DMS53 treated with DMSO at 0.1 percent for 48 hours (cell line): ENCODE measurements around the gene SLAMF9.

Experiments used
- DNase-seq: peaks from one replicate; lab custom pipeline; 2025; ENCODE audit not compliant: unreplicated experiment; lab: John Stamatoyannopoulos, UW

SLAMF9 gene

GRCh38 chr1:159953536-159954515, at the start of gene SLAMF9:
Gene SLAMF9 (minus strand): TSS chr1:159954237. CDS start chr1:159954137, 100 bp downstream.
- DNase-seq = no peak

DNA sequence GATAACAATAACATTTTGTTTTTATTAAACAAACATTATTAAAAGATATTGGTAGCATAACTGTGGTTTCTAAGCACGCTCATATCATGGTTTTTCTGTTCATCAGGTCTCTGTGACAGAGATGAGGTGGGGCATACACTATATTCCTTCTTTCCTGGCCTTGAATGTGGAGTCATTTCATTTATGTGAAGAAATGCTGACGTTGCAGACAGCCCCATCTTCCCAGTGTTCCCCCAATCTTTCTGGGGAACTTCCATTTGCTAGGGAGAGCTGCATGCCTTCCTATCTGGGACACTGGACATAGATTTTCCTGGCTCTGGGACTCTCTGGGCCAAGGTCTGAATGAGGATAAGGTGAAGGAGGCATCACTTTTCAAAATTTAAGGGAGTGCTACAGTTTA, 47.4 kb upstream of the SLAMF9 start:
- no peak for DNase-seq

DNA sequence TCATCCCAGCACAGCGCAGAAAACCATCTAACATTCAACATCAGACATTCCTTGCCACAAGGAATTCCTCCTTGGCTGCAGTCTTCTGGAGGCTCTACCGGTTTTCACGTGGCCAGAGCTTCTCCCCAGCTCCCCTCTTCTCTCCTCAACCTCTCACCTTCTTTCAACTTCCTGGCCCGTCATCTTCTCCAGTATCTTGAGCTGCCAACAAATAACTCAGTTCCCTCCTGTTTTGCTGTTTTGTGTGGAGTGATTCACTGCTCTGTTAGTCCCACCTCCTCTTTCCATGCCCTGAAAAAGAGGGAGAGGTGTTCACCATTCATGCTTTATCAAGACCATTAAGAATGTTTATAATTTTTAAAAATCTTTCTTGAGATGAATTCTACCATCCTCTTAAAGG, 45.2 kb upstream of the SLAMF9 start:
- no peak for DNase-seq

- DNase-seq = no peak
These were observed 42.6 kb upstream of the SLAMF9 start for GRCh38 chr1:159996653-159997052.

GRCh38 chr1:159994896-159995295, 40.9 kb upstream of the SLAMF9 start:
- no peak for DNase-seq

- DNase-seq = no peak
These were observed 39.9 kb upstream of the SLAMF9 start for GRCh38 chr1:159993911-159994310.

DNA sequence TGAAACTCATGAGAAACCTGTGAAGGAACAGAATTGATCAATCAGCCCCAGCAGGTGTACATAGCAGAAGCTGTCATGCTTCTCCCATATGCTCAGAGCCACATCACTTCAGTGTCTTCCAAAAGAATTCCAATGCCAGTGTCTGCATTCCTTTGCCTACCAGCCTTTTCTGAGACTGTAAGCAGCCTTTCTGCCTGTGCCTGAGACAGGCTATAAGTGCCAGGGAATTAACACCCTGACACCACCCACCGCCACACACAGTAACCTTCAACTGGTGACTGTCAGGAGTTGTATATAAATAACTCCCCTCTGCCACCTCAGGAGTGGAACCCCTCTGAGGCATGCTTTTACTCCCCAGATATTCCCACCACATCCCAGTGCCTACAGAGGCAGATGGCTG, 38.1 kb upstream of the SLAMF9 start:
- DNase-seq = no peak

DNA sequence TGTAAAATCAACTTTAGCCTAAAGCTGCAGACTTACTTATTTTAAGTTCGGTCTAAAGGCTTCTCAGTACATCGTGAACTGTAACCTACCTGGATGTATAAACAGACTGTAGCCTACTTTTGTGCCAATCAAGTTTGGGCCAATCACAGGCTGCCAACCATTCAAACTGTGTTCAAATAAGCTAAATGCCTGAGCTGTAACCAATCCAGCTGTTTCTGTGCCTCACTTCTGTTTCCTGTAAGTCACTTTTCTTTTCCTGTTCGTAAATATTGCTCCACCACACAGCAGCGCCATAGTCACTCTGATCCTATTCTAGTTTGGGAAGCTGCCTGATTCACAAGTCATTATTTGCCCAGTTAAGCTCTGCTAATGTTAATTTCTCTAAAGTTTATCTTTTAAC, 37.5 kb upstream of the SLAMF9 start:
- DNase-seq = no peak

DNA sequence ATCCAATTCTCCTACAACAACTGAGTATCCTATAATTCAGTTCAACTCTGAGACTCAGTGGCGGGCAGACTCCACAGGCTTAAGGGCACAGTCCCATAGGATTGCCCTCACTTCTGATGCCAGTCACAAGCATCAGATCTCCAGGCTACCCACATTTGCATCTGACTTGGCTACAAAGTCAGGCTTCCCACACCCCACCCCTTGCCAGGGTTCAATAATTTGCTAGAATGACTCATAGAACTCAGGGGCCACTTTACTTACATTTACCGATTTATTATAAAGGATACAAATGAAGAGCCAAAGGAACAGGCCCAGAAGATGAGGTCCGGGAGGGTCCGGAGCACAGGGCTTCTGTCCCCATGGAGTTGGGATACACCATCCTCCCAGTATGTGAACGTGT, 36.0 kb upstream of the SLAMF9 start:
- DNase-seq = no peak

DNA sequence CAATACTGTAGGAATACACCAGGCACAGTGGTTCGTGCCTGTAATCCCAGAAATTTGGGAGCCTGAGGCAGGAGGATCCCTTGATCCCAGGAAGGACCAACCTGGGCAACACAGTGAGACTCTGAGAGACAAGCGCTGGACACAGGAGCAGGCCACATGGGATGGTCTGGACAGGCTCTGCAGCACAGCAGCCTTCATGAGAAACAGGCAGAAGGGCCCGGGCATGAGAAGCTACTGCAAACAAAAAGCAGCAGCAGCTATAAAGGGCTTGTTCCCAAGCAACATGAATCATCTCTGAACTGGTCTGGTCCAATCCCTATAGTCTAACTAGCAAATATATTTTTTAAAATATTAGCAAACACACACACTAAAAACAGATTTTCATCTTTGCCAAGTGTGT, 35.5 kb upstream of the SLAMF9 start:
- DNase-seq = no peak

GRCh38 chr1:159988006-159988405, 34.0 kb upstream of the SLAMF9 start:
- DNase-seq = no peak

DNA sequence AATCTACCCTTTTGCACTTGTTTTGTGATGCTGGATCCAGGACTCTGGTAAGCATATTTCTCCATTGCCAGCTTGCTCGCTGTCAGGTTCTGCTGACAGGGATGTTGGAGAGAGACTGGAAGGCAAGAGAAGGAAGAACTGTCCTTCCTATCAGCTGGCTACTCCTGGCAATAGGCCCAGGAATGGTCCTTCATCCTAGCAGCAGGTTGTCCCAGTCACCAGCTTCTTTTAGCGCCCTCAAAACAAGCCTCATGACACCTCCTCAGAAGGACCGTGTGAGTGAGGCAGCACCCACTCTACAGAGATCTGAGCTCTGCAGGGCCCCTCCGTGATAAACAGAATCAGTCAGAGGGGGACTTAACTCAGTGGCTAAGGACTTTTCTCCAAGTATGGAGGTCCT, 33.1 kb upstream of the SLAMF9 start:
- DNase-seq = no peak

- DNase-seq = no peak
These were observed 32.5 kb upstream of the SLAMF9 start for GRCh38 chr1:159986531-159986930.

DNA sequence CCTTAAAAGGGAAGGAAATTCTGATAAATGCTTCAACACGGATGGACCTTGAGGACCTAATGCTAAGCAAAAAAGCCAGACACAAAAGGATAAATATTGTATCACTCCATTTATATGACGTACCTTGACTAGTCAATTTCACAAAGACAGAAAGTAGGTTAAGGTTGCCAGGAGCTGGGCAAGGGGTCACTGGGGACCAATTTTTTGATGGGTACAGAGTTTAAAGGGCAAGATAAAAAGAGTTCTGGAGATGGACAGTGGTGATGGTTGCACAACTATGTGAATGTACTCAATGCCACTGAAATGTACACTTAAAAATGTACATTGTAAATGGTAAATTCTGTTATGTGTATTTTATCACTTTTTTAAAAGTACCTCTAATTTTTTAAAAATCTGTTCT, 32.1 kb upstream of the SLAMF9 start:
- DNase-seq = no peak

- DNase-seq = no peak
These were observed 31.4 kb upstream of the SLAMF9 start for GRCh38 chr1:159985473-159985872.

DNA sequence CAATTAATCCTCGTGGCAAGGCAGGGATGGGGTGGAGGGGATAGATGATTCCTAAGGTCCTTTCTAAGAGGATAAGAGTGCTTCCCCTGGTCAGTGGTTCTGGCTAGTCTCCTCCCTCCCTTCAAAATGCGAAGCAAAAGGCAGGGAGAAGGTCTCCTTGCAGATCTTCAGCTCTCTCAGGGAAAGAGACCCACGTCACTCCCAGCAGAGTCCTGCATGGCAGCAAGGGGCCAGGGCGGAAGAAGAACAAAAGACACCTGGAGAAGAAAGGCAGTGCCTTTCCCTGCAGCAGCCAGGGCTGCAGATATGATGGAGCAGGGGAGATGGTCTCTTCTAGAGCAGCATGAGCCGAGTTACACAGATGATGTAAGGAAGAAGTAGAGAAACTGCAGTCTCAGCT, 29.6 kb upstream of the SLAMF9 start:
- no peak for DNase-seq

DNA sequence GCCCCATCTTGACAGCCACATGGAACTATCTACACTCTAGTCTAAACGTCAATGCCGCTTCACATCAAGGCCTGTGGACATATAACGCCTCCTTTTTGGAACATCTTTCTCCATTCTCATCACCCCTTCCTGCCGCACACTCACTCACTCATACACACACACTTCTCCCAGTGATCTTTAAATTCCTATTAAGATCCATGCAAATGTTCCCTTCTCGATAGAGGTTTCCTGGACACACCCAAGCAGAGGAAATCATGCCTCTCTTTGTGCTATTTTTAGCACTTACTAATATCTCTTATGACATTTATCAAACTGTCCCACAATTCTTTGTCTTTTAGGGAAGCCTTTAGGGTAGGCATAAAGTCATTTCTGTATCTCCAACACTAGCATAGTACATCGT, 28.2 kb upstream of the SLAMF9 start:
- no peak for DNase-seq

- no peak for DNase-seq
These were observed 27.5 kb upstream of the SLAMF9 start for GRCh38 chr1:159981351-159982055.

DNA sequence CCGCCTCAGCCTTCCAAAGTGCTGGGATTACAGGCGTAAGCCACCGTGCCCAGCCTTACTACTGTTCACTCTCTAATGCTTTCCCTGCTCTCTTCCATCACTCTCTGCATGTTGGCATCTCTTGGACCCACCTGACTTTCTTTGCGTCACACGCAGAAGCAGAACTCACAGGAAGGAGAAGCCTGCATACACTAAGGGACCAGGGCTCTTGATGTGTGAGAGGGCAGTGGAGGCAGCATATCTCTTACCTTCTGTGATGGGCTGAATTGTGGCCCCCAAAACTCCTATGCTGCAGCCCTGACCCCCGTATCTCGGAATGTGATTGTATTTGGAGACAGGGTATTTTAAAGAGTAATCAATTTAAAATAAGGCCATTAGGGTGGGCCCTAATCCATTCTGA, 26.7 kb upstream of the SLAMF9 start:
- no peak for DNase-seq

DNA sequence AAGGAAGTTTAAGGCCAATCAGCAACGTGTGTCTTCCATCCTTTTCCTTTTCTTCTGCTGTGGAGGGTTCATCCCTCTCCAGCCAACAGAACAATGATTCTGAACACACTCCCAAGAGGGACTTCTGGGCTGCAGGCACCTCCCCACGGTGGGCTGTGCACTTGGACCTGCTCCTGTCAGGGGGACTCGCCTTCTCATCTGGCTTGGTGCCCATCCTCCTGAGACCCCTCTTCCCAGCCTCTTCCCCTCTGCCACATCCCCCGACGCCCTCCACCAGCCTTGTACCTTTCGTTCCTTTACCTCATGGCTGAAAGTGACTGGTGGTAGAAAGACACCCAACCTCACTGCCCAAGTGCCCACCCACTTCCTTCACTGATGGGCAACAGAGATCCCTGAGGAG, 26.0 kb upstream of the SLAMF9 start:
- no peak for DNase-seq

DNA sequence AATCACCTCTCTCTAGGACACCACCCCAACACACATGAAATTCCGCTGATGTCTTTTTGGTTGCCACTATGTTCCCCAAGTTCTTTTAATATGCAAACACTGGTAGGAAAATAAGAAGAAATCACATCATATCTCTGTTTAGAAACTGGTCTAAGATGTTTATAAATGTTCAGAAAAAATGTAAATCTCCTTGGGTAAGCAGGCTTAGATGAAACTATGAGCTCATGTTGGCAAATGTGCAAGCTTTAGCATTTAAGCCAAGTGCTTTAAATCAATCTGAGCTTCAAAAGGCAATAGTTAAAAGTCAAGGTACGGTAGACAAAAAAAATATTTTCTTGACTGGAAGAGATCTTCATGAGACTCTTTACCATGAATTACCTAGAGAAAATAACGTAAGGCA, 25.2 kb upstream of the SLAMF9 start:
- no peak for DNase-seq

GRCh38 chr1:159978107-159978398, 24.0 kb upstream of the SLAMF9 start:
- no peak for DNase-seq
